Activated CD8-positive, alpha-beta memory T cell treated with anti-CD3 and anti-CD28 coated beads for 4 hours (primary cell): ENCODE data around the gene INPP5F.
A peak's percentile ranks its signal among the peaks of the same experiment; 100 is the strongest.

Source experiments
- DNase-seq, 2 donors: peaks; one replicate each; pipeline ENCODE4 v3.0.0-alpha.2; 2020; ENCODE audit warnings: low read depth in 2 of 2

Gene INPP5F

GRCh38 chr10:119725828-119726675 is at the start of gene INPP5F:
TSS of gene INPP5F (plus strand) at chr10:119726050. CDS start at chr10:119726263, 213 bp downstream.
- DNase-seq, result peak; percentile 98 to 99

GRCh38 chr10:119677126-119677525 is 48.7 kb upstream of the INPP5F start:
- no peak for DNase-seq

GRCh38 chr10:119677904-119678755 is 47.7 kb upstream of the INPP5F start:
- no peak for DNase-seq

- no peak for DNase-seq
These were observed 46.4 kb upstream of the INPP5F start for GRCh38 chr10:119679480-119679829.

- no peak for DNase-seq
These were observed 45.8 kb upstream of the INPP5F start for GRCh38 chr10:119680050-119680449.

GRCh38 chr10:119680650-119681081 is 45.2 kb upstream of the INPP5F start:
- no peak for DNase-seq

- peak; percentile 68 to 70 for DNase-seq
These were observed 39.2 kb upstream of the INPP5F start for GRCh38 chr10:119686465-119687191.

- DNase-seq, result no peak
These were observed 38.4 kb upstream of the INPP5F start for GRCh38 chr10:119687192-119688032.

GRCh38 chr10:119688033-119688508 is 37.8 kb upstream of the INPP5F start:
- DNase-seq, result no peak

- no peak for DNase-seq
These were observed 36.8 kb upstream of the INPP5F start for GRCh38 chr10:119689016-119689580.

- DNase-seq, result no peak
These were observed 34.1 kb upstream of the INPP5F start for GRCh38 chr10:119691726-119692125.

- DNase-seq, result no peak
These were observed 32.4 kb upstream of the INPP5F start for GRCh38 chr10:119693262-119693957.

GRCh38 chr10:119694608-119695007 is 31.2 kb upstream of the INPP5F start:
- DNase-seq, result no peak

- no peak for DNase-seq
These were observed 25.4 kb upstream of the INPP5F start for GRCh38 chr10:119700321-119700954.

GRCh38 chr10:119701861-119702260 is 24.0 kb upstream of the INPP5F start:
- DNase-seq, result no peak

GRCh38 chr10:119702583-119702982 is 23.3 kb upstream of the INPP5F start:
- no peak for DNase-seq

GRCh38 chr10:119703903-119704508 is 21.8 kb upstream of the INPP5F start:
- DNase-seq, result no peak

- no peak for DNase-seq
These were observed 20.4 kb upstream of the INPP5F start for GRCh38 chr10:119705434-119705831.
